Activated CD4-positive, CD25-positive, alpha-beta regulatory T cell (primary cell): Measurements from ENCODE around the gene IPO13.

Experiments
- DNase-seq, 4 experiments: peaks; one replicate each; lab custom pipeline; 2025; lab: John Stamatoyannopoulos, UW

IPO13 gene

GRCh38 chr1:43946236-43947060, at the start of gene IPO13:
TSS of gene IPO13 (plus strand) at chr1:43946950. CDS start at chr1:43947601, 651 bp downstream.
- DNase-seq: peak; percentile 86 to 92 (median 89)

GRCh38 chr1:43898981-43899380, 47.8 kb upstream of the IPO13 start:
- no peak for DNase-seq

- DNase-seq: no peak
Observed at GRCh38 chr1:43900386-43900785, 46.4 kb upstream of the IPO13 start.

GRCh38 chr1:43901196-43901961, 45.4 kb upstream of the IPO13 start:
- no peak for DNase-seq

GRCh38 chr1:43902058-43902831, 44.5 kb upstream of the IPO13 start:
- no peak for DNase-seq

- no peak for DNase-seq
Observed at GRCh38 chr1:43904660-43905551, 41.8 kb upstream of the IPO13 start.

- DNase-seq: no peak
Observed at GRCh38 chr1:43908226-43908625, 38.5 kb upstream of the IPO13 start.

- no peak for DNase-seq
Observed at GRCh38 chr1:43908858-43909257, 37.9 kb upstream of the IPO13 start.

GRCh38 chr1:43910343-43910742, 36.4 kb upstream of the IPO13 start:
- DNase-seq: no peak

- DNase-seq: no peak
Observed at GRCh38 chr1:43912607-43913006, 34.1 kb upstream of the IPO13 start.

- no peak for DNase-seq
Observed at GRCh38 chr1:43913051-43913501, 33.7 kb upstream of the IPO13 start.

- no peak for DNase-seq
Observed at GRCh38 chr1:43913666-43914360, 32.9 kb upstream of the IPO13 start.

- no peak for DNase-seq
Observed at GRCh38 chr1:43914576-43915525, 31.9 kb upstream of the IPO13 start.

GRCh38 chr1:43919906-43920305, 26.8 kb upstream of the IPO13 start:
- no peak for DNase-seq

- DNase-seq: no peak
Observed at GRCh38 chr1:43921022-43921421, 25.7 kb upstream of the IPO13 start.

- no peak for DNase-seq
Observed at GRCh38 chr1:43924516-43924915, 22.2 kb upstream of the IPO13 start.

- DNase-seq: no peak
Observed at GRCh38 chr1:43925846-43926245, 20.9 kb upstream of the IPO13 start.

- no peak for DNase-seq
Observed at GRCh38 chr1:43930168-43930948, 16.4 kb upstream of the IPO13 start.

- DNase-seq: no peak
Observed at GRCh38 chr1:43930949-43931275, 15.8 kb upstream of the IPO13 start.
